Activated naive CD4-positive, alpha-beta T cell treated with anti-CD3 and anti-CD28 coated beads, Interleukin-2, amount 10 ng/mL, durations not matched to agents 7 days and 5 days (primary cell): ENCODE results near the gene CEP112.

Experiments used
- CTCF ChIA-PET: fragments of 350-600 bp; sonication (Branson Sonifier 250); formaldehyde crosslinking; loops from one replicate; lab custom pipeline; 2021; ENCODE audit warnings: antibody characterized with exemption; lab: Charles Lee
- DNase-seq: peaks from one replicate; pipeline ENCODE4 v3.0.0-alpha.2; 2020
- H3K27ac Mint-ChIP-seq: one replicate; pipeline ENCODE4 v1.8.0; 2021; ENCODE audit warnings: mild to moderate bottlenecking, moderate library complexity, mixed read lengths
- H3K27me3 Mint-ChIP-seq: one replicate; pipeline ENCODE4 v1.8.0; 2021; ENCODE audit warnings: mild to moderate bottlenecking, mixed read lengths
- H3K36me3 Mint-ChIP-seq: one replicate; pipeline ENCODE4 v1.8.0; 2021; ENCODE audit warnings: mixed read lengths
- H3K4me1 Mint-ChIP-seq: one replicate; pipeline ENCODE4 v1.8.0; 2021; ENCODE audit warnings: mixed read lengths
- H3K4me3 Mint-ChIP-seq: one replicate; pipeline ENCODE4 v1.8.0; 2021; ENCODE audit warnings: mild to moderate bottlenecking, moderate library complexity, mixed read lengths
- H3K9me3 Mint-ChIP-seq: one replicate; pipeline ENCODE4 v1.8.0; 2021; ENCODE audit warnings: mixed read lengths

CEP112 gene

DNA sequence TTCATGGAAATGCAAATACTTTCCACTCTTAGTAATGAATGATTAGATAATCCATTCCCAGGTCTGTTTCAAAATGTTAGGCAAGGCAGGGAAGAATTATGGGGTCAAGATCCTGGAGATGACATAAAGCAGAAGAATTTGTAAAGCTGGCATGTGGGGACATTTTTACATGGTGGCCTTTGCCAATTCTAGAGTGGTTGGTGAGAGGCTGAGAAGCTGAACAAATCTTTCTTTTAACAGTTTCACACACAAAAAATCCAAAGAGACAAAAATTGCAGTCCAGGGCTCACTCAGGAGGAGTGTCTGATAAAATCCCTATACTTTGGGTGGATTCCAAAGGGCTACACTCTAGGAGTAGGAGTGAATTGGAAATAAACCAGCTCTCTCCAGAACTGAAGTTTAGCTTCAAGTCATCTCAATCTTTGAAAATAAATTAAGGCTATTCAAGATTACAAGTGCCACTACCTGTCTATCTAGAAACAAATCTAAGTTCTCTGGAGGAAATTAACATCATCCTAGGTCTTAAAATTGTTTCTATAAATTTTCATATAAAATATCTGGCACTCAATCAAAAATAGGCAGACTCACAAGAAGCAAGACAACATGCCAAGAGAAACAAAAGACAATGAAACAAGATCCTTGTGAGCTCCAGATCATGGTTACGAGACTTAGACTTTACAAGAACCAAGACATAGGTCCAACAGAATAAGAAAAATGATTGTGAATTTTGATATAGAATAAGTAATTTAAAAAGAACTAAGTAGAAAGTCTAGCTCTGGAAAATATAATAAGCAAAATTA, 517.5 kb downstream of the CEP112 start:
- H3K4me1 Mint-ChIP-seq, result peaks cover 4% of the 10 kb centered on the region
- CTCF ChIA-PET, result no interaction called here
- H3K27me3 Mint-ChIP-seq, result no peaks in the 10 kb centered on the region
- H3K9me3 Mint-ChIP-seq, result no peaks in the 10 kb centered on the region
- H3K27ac Mint-ChIP-seq, result no peak overlapping the region
- no peak overlapping the region for H3K4me3 Mint-ChIP-seq
- no peaks in the 10 kb centered on the region for H3K36me3 Mint-ChIP-seq
- DNase-seq, result no peak

GRCh38 chr17:65670667-65671371, 521.1 kb downstream of the CEP112 start:
- H3K9me3 Mint-ChIP-seq, result no peaks in the 10 kb centered on the region

GRCh38 chr17:65668211-65668610, 523.7 kb downstream of the CEP112 start:
- H3K27ac Mint-ChIP-seq, result no peak overlapping the region
- H3K4me1 Mint-ChIP-seq, result no peaks in the 10 kb centered on the region
- no peaks in the 10 kb centered on the region for H3K36me3 Mint-ChIP-seq
- H3K4me3 Mint-ChIP-seq, result no peak overlapping the region
- H3K27me3 Mint-ChIP-seq, result peaks cover 5% of the 10 kb centered on the region
- H3K9me3 Mint-ChIP-seq, result peaks cover 1% of the 10 kb centered on the region
- no peak for DNase-seq
- CTCF ChIA-PET, result no interaction called here

More at GRCh38 chr17:65670667-65671371, 521.1 kb downstream of the CEP112 start:
- Mint-ChIP-seq H3K36me3 (no peaks in the 10 kb centered on the region), H3K27me3 (no peaks in the 10 kb centered on the region), H3K4me1 (no peaks in the 10 kb centered on the region), H3K4me3 (no peak overlapping the region), H3K27ac (no peak overlapping the region)
- no peak for DNase-seq
- CTCF ChIA-PET, result no interaction called here

GRCh38 chr17:65667656-65668055, 524.3 kb downstream of the CEP112 start:
- Mint-ChIP-seq H3K27me3 (peaks cover 5% of the 10 kb centered on the region), H3K4me1 (no peaks in the 10 kb centered on the region)
- CTCF ChIA-PET, result no interaction called here

DNA sequence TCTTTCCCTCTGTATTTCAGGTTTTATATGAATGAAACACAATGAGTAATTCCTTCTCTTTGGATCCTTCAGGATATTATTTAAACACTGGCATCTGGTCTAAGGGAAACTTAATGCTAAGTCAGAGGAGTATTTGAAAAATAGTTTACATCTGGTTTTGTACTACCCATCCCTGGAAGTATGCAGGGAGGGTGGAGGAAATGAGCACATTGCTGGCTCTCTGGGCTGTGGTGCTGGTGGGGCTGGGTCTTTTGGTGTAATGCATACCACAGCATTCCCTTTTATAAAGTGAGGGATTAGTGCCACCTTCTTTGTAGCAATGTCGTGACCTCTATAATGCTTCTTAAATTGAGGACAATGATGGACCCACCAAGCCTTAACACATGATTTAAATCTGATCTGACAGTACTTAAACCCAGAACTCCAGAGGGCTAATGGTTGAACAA, 525.0 kb downstream of the CEP112 start:
- Mint-ChIP-seq H3K27ac (no peak overlapping the region), H3K27me3 (peaks cover 5% of the 10 kb centered on the region), H3K9me3 (peaks cover 1% of the 10 kb centered on the region), H3K36me3 (no peaks in the 10 kb centered on the region), H3K4me1 (no peaks in the 10 kb centered on the region), H3K4me3 (no peak overlapping the region)
- DNase-seq, result no peak
- CTCF ChIA-PET, result no interaction called here

More at GRCh38 chr17:65667656-65668055, 524.3 kb downstream of the CEP112 start:
- Mint-ChIP-seq H3K27ac (no peak overlapping the region), H3K36me3 (no peaks in the 10 kb centered on the region), H3K9me3 (peaks cover 1% of the 10 kb centered on the region), H3K4me3 (no peak overlapping the region)
- DNase-seq, result no peak

DNA sequence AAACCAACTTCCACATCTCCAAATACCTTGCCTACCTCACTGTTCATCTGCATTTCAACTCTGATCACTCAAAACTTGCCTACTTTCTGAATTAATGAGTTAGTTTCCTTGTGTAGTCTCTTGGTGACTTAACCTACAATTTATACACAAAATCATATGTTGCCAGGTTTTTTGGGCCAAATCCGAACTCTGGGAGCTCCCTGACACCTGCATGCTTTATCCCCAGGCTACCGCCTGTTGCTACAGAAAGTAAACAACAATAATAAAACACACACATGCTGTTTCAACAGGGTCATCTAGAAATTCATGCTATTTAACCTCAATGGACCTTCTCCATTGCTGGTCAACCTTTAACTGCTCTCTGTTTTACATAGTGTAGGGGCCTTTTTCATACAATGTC, 526.0 kb downstream of the CEP112 start:
- H3K4me1 Mint-ChIP-seq, result no peaks in the 10 kb centered on the region
- H3K27me3 Mint-ChIP-seq, result peaks cover 5% of the 10 kb centered on the region
- peaks cover 1% of the 10 kb centered on the region for H3K9me3 Mint-ChIP-seq
- no peaks in the 10 kb centered on the region for H3K36me3 Mint-ChIP-seq
- H3K4me3 Mint-ChIP-seq, result no peak overlapping the region
- DNase-seq, result no peak
- CTCF ChIA-PET, result no interaction called here
- H3K27ac Mint-ChIP-seq, result no peak overlapping the region

DNA sequence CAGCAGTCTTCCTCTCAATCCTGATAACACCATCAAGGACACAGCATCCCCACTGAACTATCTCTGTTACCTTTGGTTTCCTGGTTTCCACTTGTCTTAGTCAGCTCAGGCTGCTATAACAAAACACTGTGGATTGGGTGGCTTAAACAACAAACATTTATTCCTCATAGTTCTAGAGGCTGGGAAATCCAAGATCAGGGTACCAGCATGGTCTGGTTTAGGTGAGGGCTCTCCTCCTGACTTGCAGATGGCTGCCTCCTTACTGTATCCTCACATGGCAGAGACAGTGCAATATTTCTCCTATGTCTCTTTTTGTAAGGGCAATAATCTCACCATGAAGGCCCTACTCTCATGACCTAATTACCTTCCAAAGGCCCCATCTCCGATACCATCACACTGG, 527.2 kb downstream of the CEP112 start:
- peaks cover 5% of the 10 kb centered on the region for H3K27me3 Mint-ChIP-seq
- no peaks in the 10 kb centered on the region for H3K4me1 Mint-ChIP-seq
- CTCF ChIA-PET, result interaction anchor here (0.6 kb wide), 1 partner anchor 22 kb away, joined by 3 read pairs; no protein-coding TSS in a partner anchor
- no peak for DNase-seq
- no peak overlapping the region for H3K27ac Mint-ChIP-seq
- H3K4me3 Mint-ChIP-seq, result no peak overlapping the region
- H3K9me3 Mint-ChIP-seq, result peaks cover 1% of the 10 kb centered on the region
- no peaks in the 10 kb centered on the region for H3K36me3 Mint-ChIP-seq

GRCh38 chr17:65664266-65664665, 527.7 kb downstream of the CEP112 start:
- no peak overlapping the region for H3K4me3 Mint-ChIP-seq
- CTCF ChIA-PET, result interaction anchor here (0.6 kb wide), 1 partner anchor 22 kb away, joined by 3 read pairs; no protein-coding TSS in a partner anchor
- no peaks in the 10 kb centered on the region for H3K4me1 Mint-ChIP-seq
- H3K36me3 Mint-ChIP-seq, result no peaks in the 10 kb centered on the region
- H3K27me3 Mint-ChIP-seq, result peaks cover 5% of the 10 kb centered on the region
- H3K27ac Mint-ChIP-seq, result no peak overlapping the region
- DNase-seq, result no peak
- H3K9me3 Mint-ChIP-seq, result peaks cover 1% of the 10 kb centered on the region

GRCh38 chr17:65662196-65662595, 529.7 kb downstream of the CEP112 start:
- no peak for DNase-seq
- CTCF ChIA-PET, result no interaction called here
- H3K27me3 Mint-ChIP-seq, result peaks cover 5% of the 10 kb centered on the region
- H3K4me1 Mint-ChIP-seq, result no peaks in the 10 kb centered on the region
- H3K4me3 Mint-ChIP-seq, result no peak overlapping the region
- no peak overlapping the region for H3K27ac Mint-ChIP-seq
- H3K9me3 Mint-ChIP-seq, result peaks cover 1% of the 10 kb centered on the region
- no peaks in the 10 kb centered on the region for H3K36me3 Mint-ChIP-seq

GRCh38 chr17:65660947-65661346, 531.0 kb downstream of the CEP112 start:
- Mint-ChIP-seq H3K4me3 (no peak overlapping the region), H3K36me3 (no peaks in the 10 kb centered on the region), H3K27me3 (peaks cover 5% of the 10 kb centered on the region), H3K27ac (no peak overlapping the region), H3K4me1 (peaks cover 2% of the 10 kb centered on the region), H3K9me3 (peaks cover 1% of the 10 kb centered on the region)
- CTCF ChIA-PET, result no interaction called here
- DNase-seq, result no peak

DNA sequence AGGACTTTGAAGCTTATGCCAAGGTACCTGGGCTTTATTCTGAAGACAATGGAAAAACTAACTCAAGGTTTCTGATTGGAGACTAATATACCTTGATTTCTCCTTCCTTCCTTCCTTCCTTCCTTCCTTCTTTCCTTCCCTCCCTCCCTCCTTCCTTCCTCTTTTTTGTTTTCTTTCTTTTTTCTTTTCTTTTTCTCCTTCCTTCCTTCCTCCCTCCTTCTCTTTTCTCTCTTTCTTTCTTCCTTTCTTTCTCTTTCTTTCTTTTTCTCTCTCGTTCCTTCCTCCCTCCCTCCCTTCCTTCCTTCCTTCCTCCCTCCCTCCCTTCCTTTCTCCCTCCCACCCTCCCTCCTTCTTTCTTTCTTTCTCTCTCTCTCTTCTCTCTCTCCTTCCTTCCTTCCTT, 531.9 kb downstream of the CEP112 start:
- CTCF ChIA-PET, result no interaction called here
- H3K4me3 Mint-ChIP-seq, result no peak overlapping the region

DNA sequence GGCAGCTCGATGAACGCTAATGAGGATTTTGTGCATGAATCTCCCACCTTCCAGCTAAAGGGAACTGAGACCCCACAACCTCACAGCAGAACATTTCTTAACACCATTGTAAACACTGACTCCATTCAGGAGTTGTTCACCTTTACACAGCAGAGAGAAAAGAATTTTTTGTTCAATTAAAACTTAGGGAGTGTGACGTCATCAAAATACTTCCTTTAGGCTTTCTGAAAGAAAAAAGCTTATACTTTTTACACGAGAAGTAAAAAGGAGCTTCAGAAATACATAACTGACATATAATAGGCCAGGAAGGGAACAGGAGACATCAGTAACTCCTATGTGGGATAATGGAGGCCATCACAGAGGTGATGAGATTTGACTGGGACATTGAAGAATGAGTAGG, 532.4 kb downstream of the CEP112 start:
- DNase-seq, result no peak
- no peaks in the 10 kb centered on the region for H3K27me3 Mint-ChIP-seq
- peaks cover 2% of the 10 kb centered on the region for H3K4me1 Mint-ChIP-seq
- CTCF ChIA-PET, result no interaction called here
- no peaks in the 10 kb centered on the region for H3K36me3 Mint-ChIP-seq
- no peak overlapping the region for H3K4me3 Mint-ChIP-seq
- no peak overlapping the region for H3K27ac Mint-ChIP-seq
- peaks cover 1% of the 10 kb centered on the region for H3K9me3 Mint-ChIP-seq

More for the DNA sequence above, 531.9 kb downstream of the CEP112 start:
- peaks cover 1% of the 10 kb centered on the region for H3K9me3 Mint-ChIP-seq
- H3K36me3 Mint-ChIP-seq, result no peaks in the 10 kb centered on the region
- no peak for DNase-seq
- H3K27ac Mint-ChIP-seq, result no peak overlapping the region
- peaks cover 2% of the 10 kb centered on the region for H3K27me3 Mint-ChIP-seq
- peaks cover 2% of the 10 kb centered on the region for H3K4me1 Mint-ChIP-seq

DNA sequence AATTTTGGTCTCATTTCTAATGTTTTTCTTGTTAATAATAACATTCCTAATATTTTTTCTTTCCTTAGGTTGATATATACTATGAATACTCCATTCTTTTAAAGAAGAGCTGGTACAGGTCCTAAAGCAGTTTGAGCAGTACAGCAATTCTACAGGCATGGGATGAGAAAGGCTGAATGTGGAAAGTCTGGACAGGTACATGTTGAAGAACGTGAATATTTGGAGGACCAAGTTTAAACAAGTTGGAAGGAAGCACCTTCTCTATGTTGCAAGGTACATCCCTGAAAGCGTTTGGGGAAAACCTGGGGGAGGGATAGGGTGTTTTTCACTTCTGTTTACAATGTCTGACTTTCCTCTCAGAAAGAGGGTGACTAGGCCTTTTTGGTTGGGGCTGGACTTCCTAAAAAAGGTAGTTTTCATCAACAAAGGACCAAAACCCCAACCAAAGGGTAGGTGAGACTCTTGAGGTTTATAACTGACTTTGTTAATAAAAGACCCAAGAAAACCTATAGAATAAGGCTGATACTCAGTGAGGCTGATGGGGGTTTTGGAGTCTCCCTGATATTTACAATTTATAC, 534.6 kb downstream of the CEP112 start:
- CTCF ChIA-PET, result no interaction called here
- Mint-ChIP-seq H3K4me3 (no peak overlapping the region), H3K27ac (no peak overlapping the region), H3K27me3 (no peaks in the 10 kb centered on the region), H3K36me3 (no peaks in the 10 kb centered on the region), H3K4me1 (peaks cover 2% of the 10 kb centered on the region), H3K9me3 (no peaks in the 10 kb centered on the region)
- DNase-seq, result no peak

GRCh38 chr17:65656390-65657250, 535.3 kb downstream of the CEP112 start:
- no peak overlapping the region for H3K27ac Mint-ChIP-seq
- no peak overlapping the region for H3K4me3 Mint-ChIP-seq
- H3K4me1 Mint-ChIP-seq, result peaks cover 2% of the 10 kb centered on the region
- CTCF ChIA-PET, result no interaction called here
- no peak for DNase-seq
- peaks cover under 1% of the 10 kb centered on the region for H3K27me3 Mint-ChIP-seq
- no peaks in the 10 kb centered on the region for H3K9me3 Mint-ChIP-seq
- H3K36me3 Mint-ChIP-seq, result no peaks in the 10 kb centered on the region
